Epidermal melanocyte (primary cell): ENCODE measurements around the gene CMTM4.
"Not testable (repeated sequence)": the region's sequence is repeated elsewhere in the genome, so short reads cannot be mapped to it uniquely, and the experiment has no call there.

Source experiments
- DNase-seq: peaks from one replicate; pipeline ENCODE4 v3.0.0; 2011; ENCODE audit warnings: low spot score; ENCODE audit not compliant: insufficient read length

The CMTM4 gene

GRCh38 chr16:66594739-66595138, 101.8 kb downstream of the CMTM4 start:
- no peak for DNase-seq

- DNase-seq = no peak
Measured at GRCh38 chr16:66592814-66593213, 103.7 kb downstream of the CMTM4 start.

GRCh38 chr16:66592241-66592640, 104.3 kb downstream of the CMTM4 start:
- no peak for DNase-seq

- no peak for DNase-seq
Measured at GRCh38 chr16:66591018-66591417, 105.5 kb downstream of the CMTM4 start.

- no peak for DNase-seq
Measured at GRCh38 chr16:66590322-66590721, 106.2 kb downstream of the CMTM4 start.

GRCh38 chr16:66588981-66589713, 107.4 kb downstream of the CMTM4 start:
- no peak for DNase-seq

- DNase-seq = no peak
Measured at GRCh38 chr16:66587881-66588600, 108.5 kb downstream of the CMTM4 start.

- DNase-seq = no peak
Measured at GRCh38 chr16:66585481-66586239, 110.9 kb downstream of the CMTM4 start.

- no peak for DNase-seq
Measured at GRCh38 chr16:66581246-66581952, 115.1 kb downstream of the CMTM4 start.

GRCh38 chr16:66580605-66581209, 115.8 kb downstream of the CMTM4 start:
- peak; percentile 59 for DNase-seq

- DNase-seq = no peak
Measured at GRCh38 chr16:66578651-66579531, 117.7 kb downstream of the CMTM4 start, which contains the start of gene CMTM2. Gene CMTM2 (plus strand): TSS chr16:66579463. CDS start chr16:66579608, 145 bp downstream.

- no peak for DNase-seq
Measured at GRCh38 chr16:66576296-66576695, 120.2 kb downstream of the CMTM4 start.

- DNase-seq = no peak
Measured at GRCh38 chr16:66575060-66575459, 121.5 kb downstream of the CMTM4 start.

GRCh38 chr16:66574531-66574930, 122.0 kb downstream of the CMTM4 start:
- DNase-seq = no peak

GRCh38 chr16:66574081-66574480, 122.5 kb downstream of the CMTM4 start:
- no peak for DNase-seq

GRCh38 chr16:66572356-66572755, 124.2 kb downstream of the CMTM4 start:
- DNase-seq = no peak

GRCh38 chr16:66569827-66570405, 126.6 kb downstream of the CMTM4 start:
- no peak for DNase-seq

- no peak for DNase-seq
Measured at GRCh38 chr16:66569131-66569530, 127.4 kb downstream of the CMTM4 start.

GRCh38 chr16:66568355-66568754, 128.2 kb downstream of the CMTM4 start:
- DNase-seq = no peak

- not testable (repeated sequence) for DNase-seq
Measured at GRCh38 chr16:66567270-66567669, 129.3 kb downstream of the CMTM4 start.
